Measurements from ENCODE around the gene SLX4IP.

The SLX4IP gene

GRCh38 chr20:10449270-10449669, 14.2 kb downstream of the SLX4IP start:
- H3K27ac ChIP-seq, result no peak overlapping the region
- no peak for DNase-seq (ENCODE audit: low spot score)
- no peak for TF ChIP-seq CTCF (IDR thresholded peaks at IDR 0.05)
- H3K4me3 ChIP-seq, result no peak overlapping the region

- Histone ChIP-seq H3K27ac (no peak overlapping the region), H3K4me3 (no peak overlapping the region)
- DNase-seq (ENCODE audit: low spot score), result no peak
- no peak for TF ChIP-seq CTCF (IDR thresholded peaks at IDR 0.05)
These were observed 18.1 kb downstream of the SLX4IP start for GRCh38 chr20:10453241-10453640.

- DNase-seq (ENCODE audit: low spot score), result no peak
- H3K27ac ChIP-seq, result no peak overlapping the region
- TF ChIP-seq CTCF (IDR thresholded peaks at IDR 0.05), result no peak
- H3K4me3 ChIP-seq, result no peak overlapping the region
These were observed 19.1 kb downstream of the SLX4IP start for GRCh38 chr20:10454151-10454750.

GRCh38 chr20:10461495-10461894, 26.4 kb downstream of the SLX4IP start:
- H3K27ac ChIP-seq, result no peak overlapping the region

GRCh38 chr20:10462516-10462915, 27.4 kb downstream of the SLX4IP start:
- TF ChIP-seq CTCF (IDR thresholded peaks at IDR 0.05), result no peak
- no peak for DNase-seq (ENCODE audit: low spot score)
- H3K4me3 ChIP-seq, result no peak overlapping the region

More at GRCh38 chr20:10461495-10461894, 26.4 kb downstream of the SLX4IP start:
- no peak overlapping the region for H3K4me3 ChIP-seq
- DNase-seq (ENCODE audit: low spot score), result no peak
- no peak for TF ChIP-seq CTCF (IDR thresholded peaks at IDR 0.05)

GRCh38 chr20:10463622-10464021, 28.5 kb downstream of the SLX4IP start:
- Histone ChIP-seq H3K4me3 (no peak overlapping the region), H3K27ac (no peak overlapping the region)
- no peak for DNase-seq (ENCODE audit: low spot score)
- no peak for TF ChIP-seq CTCF (IDR thresholded peaks at IDR 0.05)

More at GRCh38 chr20:10462516-10462915, 27.4 kb downstream of the SLX4IP start:
- H3K27ac ChIP-seq, result no peak overlapping the region

- Histone ChIP-seq H3K4me3 (no peak overlapping the region), H3K27ac (no peak overlapping the region)
- no peak for DNase-seq (ENCODE audit: low spot score)
- no peak for TF ChIP-seq CTCF (IDR thresholded peaks at IDR 0.05)
These were observed 30.0 kb downstream of the SLX4IP start for GRCh38 chr20:10465135-10465534.
